SH-SY5Y (cell line): ENCODE data around the gene OR2B2.

Experiments
- GATA2 ChIP-seq: IDR thresholded peaks from 2 replicates; pipeline ENCODE4 v1.6.1; 2011; ENCODE audit warnings: mild to moderate bottlenecking, low read depth, low read length
- GATA3 ChIP-seq: IDR thresholded peaks from 2 replicates; pipeline ENCODE4 v1.6.1; 2011; ENCODE audit warnings: low read depth, mild to moderate bottlenecking, low read length, moderate library complexity

GRCh38 chr6:27871924-27872638 lies 40.1 kb downstream of the OR2B2 start:
- TF ChIP-seq GATA3 (no peak), GATA2 (no peak)
